Measurements from ENCODE around the gene DHX57. TPM values are rescaled to one million over a fixed set of nuclear protein-coding genes. Genes with fewer than 3 reads are reported as not detected.
"Not testable (repeated sequence)": the region's sequence is repeated elsewhere in the genome, so short reads cannot be mapped to it uniquely, and the experiment has no call there.

DHX57 gene
- total RNA-seq, 1 experiment from 2014 or later: 16.2 TPM

GRCh38 chr2:38765149-38765548, 110.6 kb downstream of the DHX57 start:
- Histone ChIP-seq H3K27me3 (ENCODE audit: control insufficient read depth, insufficient read depth, low read length) (no peaks in the 10 kb centered on the region), H3K36me3 (replicated peaks; ENCODE audit: control insufficient read depth, insufficient read depth, low read length) (no peaks in the 10 kb centered on the region), H3K4me3 (ENCODE audit: insufficient read depth, low read depth, low read length) (no peak overlapping the region)
- no peak for DNase-seq

DNA sequence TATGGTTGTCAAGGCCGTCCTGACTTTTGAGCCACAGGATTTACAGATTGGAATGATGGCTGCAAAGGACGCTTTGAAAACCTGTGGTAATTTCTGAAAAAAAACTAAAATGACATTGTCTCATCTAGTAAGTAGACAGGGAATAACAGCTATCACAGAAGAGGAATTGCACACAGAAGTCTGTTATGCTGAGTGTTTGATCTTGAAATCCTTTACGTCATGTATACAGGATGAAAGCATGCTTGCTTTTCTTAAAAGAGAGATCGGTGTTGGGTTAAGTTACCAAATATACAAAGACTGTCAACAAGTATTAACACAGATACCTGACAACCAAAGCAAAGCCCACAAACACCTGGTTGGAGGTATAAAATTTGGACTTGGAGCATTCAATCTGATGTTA, 112.0 kb downstream of the DHX57 start:
- no peaks in the 10 kb centered on the region for H3K27me3 ChIP-seq (ENCODE audit: control insufficient read depth, insufficient read depth, low read length)
- no peak overlapping the region for H3K4me3 ChIP-seq (ENCODE audit: insufficient read depth, low read depth, low read length)
- no peak for DNase-seq
- H3K36me3 ChIP-seq (replicated peaks; ENCODE audit: control insufficient read depth, insufficient read depth, low read length): no peaks in the 10 kb centered on the region

DNA sequence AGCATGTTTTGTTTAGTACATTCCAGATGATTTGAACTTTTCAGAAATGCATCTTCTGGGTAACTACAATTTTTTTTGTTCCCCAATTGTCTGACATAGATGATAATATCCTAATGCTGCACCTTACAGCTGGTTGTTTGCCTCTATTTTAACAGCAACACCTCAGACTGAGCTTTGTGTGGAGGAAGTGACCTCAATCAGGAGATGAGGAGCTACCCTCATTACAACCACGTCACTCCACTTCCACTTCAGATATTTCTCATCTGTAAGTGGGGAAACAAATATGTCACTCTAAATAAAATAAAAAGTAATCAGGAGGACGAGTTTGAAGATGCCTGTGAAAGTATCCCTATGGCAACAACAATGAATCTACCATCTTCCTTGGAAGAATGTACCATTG, 112.5 kb downstream of the DHX57 start:
- H3K27me3 ChIP-seq (ENCODE audit: control insufficient read depth, insufficient read depth, low read length): no peaks in the 10 kb centered on the region
- H3K4me3 ChIP-seq (ENCODE audit: insufficient read depth, low read depth, low read length): no peak overlapping the region
- H3K36me3 ChIP-seq (replicated peaks; ENCODE audit: control insufficient read depth, insufficient read depth, low read length): no peaks in the 10 kb centered on the region

DNA sequence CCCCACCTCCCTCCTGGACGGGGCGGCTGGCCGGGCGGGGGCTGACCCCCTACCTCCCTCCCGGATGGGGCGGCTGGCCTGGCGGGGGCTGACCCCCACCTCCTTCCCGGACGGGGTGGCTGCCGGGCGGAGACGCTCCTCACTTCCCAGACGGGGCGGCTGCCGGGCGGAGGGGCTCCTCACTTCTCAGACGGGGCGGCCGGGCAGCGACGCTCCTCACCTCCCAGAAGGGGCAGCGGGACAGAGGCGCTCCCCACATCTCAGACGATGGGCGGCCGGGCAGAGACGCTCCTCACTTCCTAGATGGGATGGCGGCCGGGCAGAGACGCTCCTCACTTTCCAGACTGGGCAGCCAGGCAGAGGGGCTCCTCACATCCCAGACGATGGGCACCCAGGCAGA, 119.8 kb downstream of the DHX57 start:
- not testable (repeated sequence) for H3K4me3 ChIP-seq (ENCODE audit: insufficient read depth, low read depth, low read length); H3K27me3 ChIP-seq (ENCODE audit: control insufficient read depth, insufficient read depth, low read length); H3K36me3 ChIP-seq (replicated peaks; ENCODE audit: control insufficient read depth, insufficient read depth, low read length); DNase-seq

More for the DNA sequence above, 112.5 kb downstream of the DHX57 start:
- no peak for DNase-seq

DNA sequence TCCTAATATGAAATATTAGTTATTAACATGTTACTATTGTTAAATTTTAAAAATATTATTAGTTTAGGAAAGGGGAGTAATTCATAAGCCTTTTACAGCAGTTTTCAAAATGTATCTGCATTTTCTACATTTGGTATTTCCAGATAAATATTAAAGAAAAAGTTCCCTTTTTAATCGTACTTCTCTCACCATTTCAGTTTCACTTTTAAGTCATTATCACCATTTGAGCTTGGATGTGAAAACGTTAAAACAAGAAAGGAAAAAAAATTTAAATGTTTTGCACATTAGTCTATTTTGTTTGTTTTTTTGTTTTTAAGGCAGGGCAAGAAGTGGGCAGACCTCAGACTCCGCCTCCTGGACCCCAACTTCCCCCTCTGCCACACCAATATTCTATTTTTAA, 121.2 kb downstream of the DHX57 start:
- H3K4me3 ChIP-seq (ENCODE audit: insufficient read depth, low read depth, low read length): no peak overlapping the region
- no peak for DNase-seq
- H3K36me3 ChIP-seq (replicated peaks; ENCODE audit: control insufficient read depth, insufficient read depth, low read length): no peaks in the 10 kb centered on the region
- no peaks in the 10 kb centered on the region for H3K27me3 ChIP-seq (ENCODE audit: control insufficient read depth, insufficient read depth, low read length)

DNA sequence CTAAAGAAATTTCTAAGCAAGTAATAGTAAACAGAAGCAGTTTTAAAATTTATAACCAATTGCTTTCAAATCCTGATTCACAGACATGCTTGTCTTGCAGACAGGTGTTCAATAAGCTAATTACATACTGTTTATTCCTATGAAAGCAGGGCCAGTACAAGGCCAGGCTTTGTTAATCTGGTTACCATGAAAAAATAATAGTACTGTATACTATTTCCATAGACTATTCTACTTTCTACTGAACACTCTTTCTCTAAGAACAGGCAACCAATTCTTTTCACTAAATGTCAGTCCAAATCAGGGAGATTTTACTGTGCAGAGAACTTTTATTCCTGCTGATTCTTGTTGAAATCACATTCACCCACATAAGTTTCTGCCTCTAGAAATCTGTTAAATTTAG, 121.7 kb downstream of the DHX57 start:
- H3K4me3 ChIP-seq (ENCODE audit: insufficient read depth, low read depth, low read length): no peak overlapping the region
- peaks cover under 1% of the 10 kb centered on the region; the same call in 1 of the 2 replicates for H3K36me3 ChIP-seq (replicated peaks; ENCODE audit: control insufficient read depth, insufficient read depth, low read length)
- no peak for DNase-seq
- H3K27me3 ChIP-seq (ENCODE audit: control insufficient read depth, insufficient read depth, low read length): no peaks in the 10 kb centered on the region

GRCh38 chr2:38751596-38752410, 123.9 kb downstream of the DHX57 start:
- Histone ChIP-seq H3K27me3 (ENCODE audit: control insufficient read depth, insufficient read depth, low read length) (no peaks in the 10 kb centered on the region), H3K4me3 (ENCODE audit: insufficient read depth, low read depth, low read length) (peak overlapping the region; percentile 42), H3K36me3 (replicated peaks; ENCODE audit: control insufficient read depth, insufficient read depth, low read length) (peaks cover 21% of the 10 kb centered on the region)
- DNase-seq: peak; percentile 54

DNA sequence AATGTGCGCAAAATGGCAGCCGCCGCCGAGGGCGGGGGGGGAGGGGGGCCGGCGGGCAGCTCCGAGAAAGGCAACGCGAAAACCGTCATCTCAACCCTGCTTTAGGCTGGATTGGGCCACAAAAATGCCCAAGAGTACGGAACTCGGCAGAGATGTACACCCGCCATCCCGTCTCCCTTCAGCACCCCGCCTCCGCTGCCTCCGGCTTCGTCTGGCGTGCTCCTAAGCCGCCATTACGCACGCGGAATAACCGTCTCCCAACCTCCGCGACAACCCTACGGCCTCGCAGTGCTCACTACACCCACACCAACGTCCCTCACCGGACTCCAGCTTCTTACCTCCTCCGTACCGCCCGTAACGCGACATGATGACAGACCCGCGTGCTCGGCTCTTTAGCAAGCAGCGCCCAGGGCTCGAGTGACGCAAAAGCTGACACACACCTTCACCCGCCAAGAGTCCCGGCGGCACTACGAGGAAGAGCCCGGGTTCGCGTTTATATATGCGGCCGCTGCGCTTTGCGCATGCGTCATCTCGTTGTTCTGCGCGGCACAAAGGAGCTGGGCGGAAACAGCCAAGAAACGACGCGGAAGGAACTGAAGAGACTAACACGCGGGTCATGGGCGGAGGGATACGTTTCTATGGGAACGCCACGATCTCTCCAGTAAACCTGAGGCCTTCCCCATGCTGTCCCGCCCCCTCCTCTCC, 124.7 kb downstream of the DHX57 start, which contains the start of gene SRSF7:
TSS of gene SRSF7 (minus strand) at position 471 of the 705 bp plus-strand sequence. CDS start at position 366, 105 bp downstream.
- peak; percentile 95 for DNase-seq
- Histone ChIP-seq H3K27me3 (ENCODE audit: control insufficient read depth, insufficient read depth, low read length) (no peaks in the 10 kb centered on the region), H3K36me3 (replicated peaks; ENCODE audit: control insufficient read depth, insufficient read depth, low read length) (peaks cover 24% of the 10 kb centered on the region), H3K4me3 (ENCODE audit: insufficient read depth, low read depth, low read length) (peak within 1 kb of the TSS; percentile 91)

DNA sequence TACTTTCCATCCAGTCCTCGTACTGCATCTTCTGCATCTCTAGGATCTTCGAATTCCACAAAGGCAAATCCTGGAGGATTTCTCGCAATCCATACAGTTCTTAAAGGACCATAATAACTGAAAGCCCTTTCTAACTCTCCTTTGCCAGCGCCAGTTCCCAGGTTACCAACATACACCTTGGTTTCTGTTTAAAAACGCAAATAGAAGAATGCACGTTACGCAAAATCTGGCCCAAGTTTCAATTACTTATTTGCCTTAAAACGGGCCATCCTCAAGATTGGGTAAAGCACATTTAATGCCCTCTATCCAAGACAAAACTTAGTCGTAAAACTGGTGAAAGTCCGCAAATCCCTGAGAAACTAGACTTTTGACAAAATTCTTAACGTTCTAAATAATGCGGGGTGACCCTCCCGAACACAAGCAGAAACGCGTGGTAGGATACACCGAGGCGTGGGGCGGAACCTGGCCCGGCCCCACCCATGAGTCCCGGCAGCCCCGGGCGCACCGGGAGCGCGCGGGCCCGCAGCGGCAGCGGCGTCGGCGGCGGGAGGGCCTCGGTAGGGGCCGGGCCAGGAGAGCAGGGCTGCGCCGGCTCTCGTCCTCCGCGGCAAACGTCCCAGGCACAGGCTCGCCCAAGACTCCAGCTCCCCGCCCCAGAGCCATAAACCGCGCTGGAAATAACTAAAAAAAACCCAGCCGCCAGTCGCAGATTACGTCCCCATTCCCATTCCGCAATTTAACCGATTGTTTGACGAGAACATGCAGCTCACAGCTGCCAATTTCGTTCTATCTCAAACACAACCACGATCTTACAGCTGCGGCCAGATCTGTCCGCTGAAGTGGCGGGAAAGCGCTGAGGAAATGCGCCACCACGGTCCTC, 125.5 kb downstream of the DHX57 start:
- H3K36me3 ChIP-seq (replicated peaks; ENCODE audit: control insufficient read depth, insufficient read depth, low read length): peaks cover 32% of the 10 kb centered on the region
- DNase-seq: peak; percentile 68

DNA sequence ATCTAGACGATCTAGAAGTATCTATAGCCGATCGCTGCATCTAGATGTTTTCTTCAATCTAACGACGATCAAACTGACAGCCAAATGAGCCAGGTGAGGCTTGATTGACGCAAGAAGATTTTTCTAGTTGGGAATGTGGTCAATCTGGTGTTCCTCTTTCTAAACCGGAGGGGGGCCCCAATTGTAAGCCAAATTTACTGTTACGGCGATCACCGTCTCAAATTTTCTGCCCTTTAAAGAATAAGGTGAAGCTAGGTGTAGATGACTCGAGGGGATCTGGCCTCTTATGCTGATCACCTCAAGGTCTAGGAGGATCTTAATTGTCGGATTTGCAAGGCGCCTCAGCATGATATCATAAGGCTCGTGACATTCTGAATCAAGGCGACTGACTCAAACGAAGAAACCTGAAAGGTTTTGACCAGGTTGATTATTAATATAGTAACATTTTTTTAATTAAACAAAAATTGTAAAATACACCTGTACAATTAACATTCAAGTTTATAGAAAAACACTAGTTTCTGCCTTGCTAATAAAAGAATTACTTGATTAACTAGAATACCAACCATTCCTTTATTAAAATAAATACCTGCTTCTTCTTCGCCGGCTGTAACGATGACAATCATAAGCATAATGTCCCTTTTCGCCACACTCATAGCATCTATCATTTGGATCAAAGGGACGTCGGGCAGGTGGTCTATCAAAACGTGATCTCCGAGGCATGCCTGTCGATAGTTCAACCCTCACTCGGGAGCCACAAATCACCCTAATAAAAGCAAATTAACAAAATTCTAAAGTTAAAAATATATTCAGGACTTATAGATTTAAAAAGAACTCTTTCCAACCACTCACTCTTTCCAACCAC, 126.6 kb downstream of the DHX57 start:
- Histone ChIP-seq H3K4me3 (ENCODE audit: insufficient read depth, low read depth, low read length) (peak overlapping the region; percentile 91), H3K27me3 (ENCODE audit: control insufficient read depth, insufficient read depth, low read length) (no peaks in the 10 kb centered on the region), H3K36me3 (replicated peaks; ENCODE audit: control insufficient read depth, insufficient read depth, low read length) (peaks cover 36% of the 10 kb centered on the region)
- no peak for DNase-seq

More for the DNA sequence above, 125.5 kb downstream of the DHX57 start:
- H3K4me3 ChIP-seq (ENCODE audit: insufficient read depth, low read depth, low read length): peak overlapping the region; percentile 91
- H3K27me3 ChIP-seq (ENCODE audit: control insufficient read depth, insufficient read depth, low read length): no peaks in the 10 kb centered on the region

DNA sequence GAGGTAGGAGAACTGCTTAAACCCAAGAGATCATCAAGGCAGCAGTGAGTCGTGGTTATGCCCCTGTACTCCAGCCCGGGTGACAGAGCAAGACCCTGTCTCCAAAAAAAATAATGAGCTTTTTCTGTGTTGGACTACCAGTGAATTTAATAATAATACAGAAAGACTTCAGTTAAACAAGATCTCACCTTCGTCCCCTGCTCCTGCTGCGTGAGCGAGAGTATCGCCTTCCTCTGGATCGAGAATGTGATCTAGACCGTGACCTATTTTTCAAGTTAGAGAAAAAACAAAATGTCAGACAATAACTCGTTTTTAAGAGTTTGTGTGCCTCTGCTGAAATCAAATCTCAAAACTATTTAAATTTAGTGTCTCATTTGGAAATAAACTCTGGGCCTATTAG, 127.3 kb downstream of the DHX57 start:
- peaks cover 36% of the 10 kb centered on the region for H3K36me3 ChIP-seq (replicated peaks; ENCODE audit: control insufficient read depth, insufficient read depth, low read length)
- no peaks in the 10 kb centered on the region for H3K27me3 ChIP-seq (ENCODE audit: control insufficient read depth, insufficient read depth, low read length)
- H3K4me3 ChIP-seq (ENCODE audit: insufficient read depth, low read depth, low read length): no peak overlapping the region
- no peak for DNase-seq

- peaks cover 39% of the 10 kb centered on the region for H3K36me3 ChIP-seq (replicated peaks; ENCODE audit: control insufficient read depth, insufficient read depth, low read length)
- DNase-seq: no peak
- no peak overlapping the region for H3K4me3 ChIP-seq (ENCODE audit: insufficient read depth, low read depth, low read length)
- H3K27me3 ChIP-seq (ENCODE audit: control insufficient read depth, insufficient read depth, low read length): no peaks in the 10 kb centered on the region
Observed at GRCh38 chr2:38747819-38748218, 127.9 kb downstream of the DHX57 start.

Measured in H7 (cell line).